K562 (cell line): ENCODE data around the gene ZBTB18.

Source experiments
- TAF7 ChIP-seq: fragments of 450-650 bp; IDR thresholded peaks from 2 replicates; pipeline ENCODE4 v1.6.1; 2016; ENCODE audit warnings: missing genetic modification characterization, missing compliant biosample characterization
- TF ChIP-seq, protein P1 (sequence below): sonication (generic); formaldehyde crosslinking; IDR thresholded peaks from 2 replicates; pipeline ENCODE4 v1.8.0; 2022; ENCODE audit warnings: mild to moderate bottlenecking, missing genetic modification reagents
- TF ChIP-seq, protein P2 (sequence below), 2 experiments: fragments of 450-650 bp in 1 of 2; sonication (generic) in 1 of 2; formaldehyde crosslinking; conservative IDR thresholded peaks; 2 replicates each; pipeline versions ENCODE4 v1.4.0 to v1.8.1; 2020 to 2022; ENCODE audit warnings: mild to moderate bottlenecking in 1 of 2, missing genetic modification reagents in 1 of 2

DNA sequence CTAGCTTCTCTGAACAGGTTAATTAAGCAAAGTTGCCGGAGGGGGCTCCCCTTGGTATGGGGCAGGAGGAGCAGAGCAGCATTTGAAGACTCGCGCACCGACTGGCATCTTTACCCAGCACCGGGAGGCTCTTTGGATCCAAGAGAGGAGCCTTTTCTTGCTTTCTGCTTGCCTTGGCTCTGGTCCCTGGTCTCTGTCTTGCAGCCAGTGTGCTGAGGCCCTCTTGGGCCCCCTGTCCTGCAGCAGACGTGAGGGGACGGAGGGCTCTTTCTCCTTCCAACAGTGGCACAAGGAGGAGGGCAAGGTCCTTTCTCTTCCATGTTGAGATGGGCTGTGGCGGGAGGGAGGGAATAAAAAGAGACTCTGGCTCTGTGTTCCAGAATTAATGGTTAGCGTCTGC, 45.6 kb downstream of the ZBTB18 start:
- TF ChIP-seq, protein P1, sequence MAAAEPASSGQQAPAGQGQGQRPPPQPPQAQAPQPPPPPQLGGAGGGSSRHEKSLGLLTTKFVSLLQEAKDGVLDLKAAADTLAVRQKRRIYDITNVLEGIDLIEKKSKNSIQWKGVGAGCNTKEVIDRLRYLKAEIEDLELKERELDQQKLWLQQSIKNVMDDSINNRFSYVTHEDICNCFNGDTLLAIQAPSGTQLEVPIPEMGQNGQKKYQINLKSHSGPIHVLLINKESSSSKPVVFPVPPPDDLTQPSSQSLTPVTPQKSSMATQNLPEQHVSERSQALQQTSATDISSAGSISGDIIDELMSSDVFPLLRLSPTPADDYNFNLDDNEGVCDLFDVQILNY (CRISPR knock-in tag) = no peak
- TF ChIP-seq, protein P2, sequence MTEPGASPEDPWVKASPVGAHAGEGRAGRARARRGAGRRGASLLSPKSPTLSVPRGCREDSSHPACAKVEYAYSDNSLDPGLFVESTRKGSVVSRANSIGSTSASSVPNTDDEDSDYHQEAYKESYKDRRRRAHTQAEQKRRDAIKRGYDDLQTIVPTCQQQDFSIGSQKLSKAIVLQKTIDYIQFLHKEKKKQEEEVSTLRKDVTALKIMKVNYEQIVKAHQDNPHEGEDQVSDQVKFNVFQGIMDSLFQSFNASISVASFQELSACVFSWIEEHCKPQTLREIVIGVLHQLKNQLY (CRISPR knock-in tag; conservative IDR thresholded peaks at IDR 0.05) = no peak
- TF ChIP-seq TAF7 (tag) = no peak
